Inferior parietal cortex (tissue), 1 donor: ENCODE results near the gene PDE3B.
"Not testable (repeated sequence)": the region's sequence is repeated elsewhere in the genome, so short reads cannot be mapped to it uniquely, and the experiment has no call there.

Source experiments
- DNase-seq: peaks from one replicate; pipeline ENCODE4 v3.0.0-alpha.2; 2016; ENCODE audit errors: extremely low spot score

The PDE3B gene

GRCh38 chr11:14643697-14644225 lies at the start of gene PDE3B:
TSS of gene PDE3B (plus strand) at chr11:14643804. CDS start at chr11:14644076, 272 bp downstream.
- DNase-seq: peak; percentile 58

GRCh38 chr11:14595261-14595660 lies 48.3 kb upstream of the PDE3B start:
- not testable (repeated sequence) for DNase-seq

GRCh38 chr11:14607713-14608112 lies 35.9 kb upstream of the PDE3B start:
- DNase-seq: no peak

GRCh38 chr11:14609902-14610301 lies 33.7 kb upstream of the PDE3B start:
- no peak for DNase-seq

GRCh38 chr11:14611939-14612338 lies 31.7 kb upstream of the PDE3B start:
- DNase-seq: no peak

- no peak for DNase-seq
Measured at GRCh38 chr11:14612694-14613093, 30.9 kb upstream of the PDE3B start.

- DNase-seq: no peak
Measured at GRCh38 chr11:14614091-14614622, 29.4 kb upstream of the PDE3B start.

GRCh38 chr11:14617241-14618027 lies 26.2 kb upstream of the PDE3B start:
- no peak for DNase-seq

- DNase-seq: no peak
Measured at GRCh38 chr11:14618060-14618459, 25.5 kb upstream of the PDE3B start.

- DNase-seq: no peak
Measured at GRCh38 chr11:14619603-14620531, 23.7 kb upstream of the PDE3B start.

GRCh38 chr11:14622223-14622954 lies 21.2 kb upstream of the PDE3B start:
- DNase-seq: no peak

GRCh38 chr11:14623036-14623435 lies 20.6 kb upstream of the PDE3B start:
- no peak for DNase-seq

- DNase-seq: no peak
Measured at GRCh38 chr11:14625586-14626205, 17.9 kb upstream of the PDE3B start.

- no peak for DNase-seq
Measured at GRCh38 chr11:14626650-14627049, 17.0 kb upstream of the PDE3B start.

GRCh38 chr11:14633506-14634224 lies 9.9 kb upstream of the PDE3B start:
- DNase-seq: not testable (repeated sequence)

GRCh38 chr11:14634813-14635212 lies 8.8 kb upstream of the PDE3B start:
- DNase-seq: no peak

GRCh38 chr11:14635546-14635945 lies 8.1 kb upstream of the PDE3B start:
- DNase-seq: no peak

GRCh38 chr11:14636119-14636518 lies 7.5 kb upstream of the PDE3B start:
- no peak for DNase-seq

GRCh38 chr11:14637868-14638409 lies 5.7 kb upstream of the PDE3B start:
- DNase-seq: no peak

GRCh38 chr11:14638561-14638960 lies 5.0 kb upstream of the PDE3B start:
- no peak for DNase-seq
